HG03442 (cell line): ENCODE data around the gene VPS18.

ENCODE experiments used
- ATAC-seq: cut with Tn5 transposase; IDR thresholded peaks from one replicate; pipeline ENCODE4 v1.9.1; 2021; ENCODE audit warnings: mild to moderate bottlenecking, moderate library complexity; ENCODE audit not compliant: unreplicated experiment

Gene VPS18

GRCh38 chr15:40918799-40919392 lies 24.6 kb downstream of the VPS18 start:
- no peak for ATAC-seq

DNA sequence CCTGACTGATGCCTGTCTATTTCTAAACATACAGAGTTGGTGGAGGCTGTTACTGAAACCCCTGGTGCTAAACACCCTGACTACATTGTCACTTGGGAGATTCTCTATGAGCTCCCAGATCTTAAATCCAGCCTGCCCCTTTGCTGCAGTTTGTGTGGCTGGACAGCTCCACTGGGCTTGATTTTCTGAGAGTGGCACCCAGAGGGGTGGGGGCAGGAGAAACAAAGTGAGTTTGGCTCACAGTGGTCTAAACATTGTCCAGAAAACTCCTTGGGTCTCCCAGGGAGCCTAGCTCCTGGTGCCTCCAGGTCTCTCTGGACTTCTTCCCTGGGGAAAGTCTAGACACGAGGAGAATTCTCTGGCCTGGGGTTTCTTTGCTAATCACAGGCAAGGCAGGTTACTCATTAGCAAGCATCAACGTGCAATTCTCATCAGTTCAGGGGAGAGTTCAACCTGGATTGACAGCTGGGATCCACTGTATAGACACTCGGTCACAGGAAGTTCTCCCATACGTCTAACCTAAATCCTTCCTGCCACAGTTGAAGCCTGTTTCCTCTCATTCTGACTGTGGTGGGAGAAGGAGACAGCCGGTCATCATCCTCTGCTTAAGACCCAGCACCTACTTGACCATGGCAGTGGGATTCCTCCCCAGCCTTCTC lies 27.8 kb downstream of the VPS18 start:
- ATAC-seq: no peak

GRCh38 chr15:40922608-40923005 lies 28.4 kb downstream of the VPS18 start:
- no peak for ATAC-seq

- ATAC-seq: no peak
These were observed 29.3 kb downstream of the VPS18 start for GRCh38 chr15:40923551-40923950.

- ATAC-seq: no peak
These were observed 31.2 kb downstream of the VPS18 start for GRCh38 chr15:40925495-40925862.

DNA sequence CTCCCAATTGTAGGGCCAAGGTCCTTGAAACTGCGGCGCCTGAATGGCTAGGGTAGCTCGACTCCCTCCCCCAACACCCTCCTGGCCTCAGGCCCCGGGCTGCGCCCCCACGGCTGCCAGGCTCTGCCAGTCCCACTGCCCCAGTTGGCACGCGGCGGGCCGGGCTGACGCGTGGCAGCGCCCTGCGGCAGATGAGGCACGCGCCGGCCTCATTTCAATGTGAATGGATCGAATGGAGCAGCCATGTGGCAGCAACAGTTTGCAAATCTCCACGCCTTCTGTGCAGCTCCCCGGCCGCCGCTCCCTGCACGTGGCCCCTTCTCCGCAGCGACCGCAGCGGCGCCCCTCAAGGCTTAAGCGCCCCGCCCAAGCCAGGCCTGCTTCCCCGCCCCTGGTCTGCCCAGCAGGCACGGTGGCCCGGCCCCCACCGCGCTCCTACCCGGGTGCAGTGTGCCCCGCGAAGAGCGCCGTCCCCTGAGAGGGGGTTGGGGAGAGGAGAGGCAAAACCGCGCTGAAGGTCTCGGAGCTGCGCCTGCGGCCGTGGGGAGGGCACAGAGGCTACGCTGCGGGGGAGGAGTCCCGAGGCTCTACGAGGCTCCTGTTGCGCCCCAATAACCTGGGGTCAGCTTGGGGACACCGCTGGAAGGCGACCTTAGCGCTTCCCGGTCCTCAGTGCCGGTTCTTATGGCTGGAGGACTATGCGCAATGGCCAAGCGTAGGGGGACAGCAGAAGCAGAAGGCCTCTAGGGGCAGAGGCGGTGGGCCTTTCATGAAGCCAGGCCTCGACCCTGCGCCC lies 31.8 kb downstream of the VPS18 start:
- no peak for ATAC-seq

DNA sequence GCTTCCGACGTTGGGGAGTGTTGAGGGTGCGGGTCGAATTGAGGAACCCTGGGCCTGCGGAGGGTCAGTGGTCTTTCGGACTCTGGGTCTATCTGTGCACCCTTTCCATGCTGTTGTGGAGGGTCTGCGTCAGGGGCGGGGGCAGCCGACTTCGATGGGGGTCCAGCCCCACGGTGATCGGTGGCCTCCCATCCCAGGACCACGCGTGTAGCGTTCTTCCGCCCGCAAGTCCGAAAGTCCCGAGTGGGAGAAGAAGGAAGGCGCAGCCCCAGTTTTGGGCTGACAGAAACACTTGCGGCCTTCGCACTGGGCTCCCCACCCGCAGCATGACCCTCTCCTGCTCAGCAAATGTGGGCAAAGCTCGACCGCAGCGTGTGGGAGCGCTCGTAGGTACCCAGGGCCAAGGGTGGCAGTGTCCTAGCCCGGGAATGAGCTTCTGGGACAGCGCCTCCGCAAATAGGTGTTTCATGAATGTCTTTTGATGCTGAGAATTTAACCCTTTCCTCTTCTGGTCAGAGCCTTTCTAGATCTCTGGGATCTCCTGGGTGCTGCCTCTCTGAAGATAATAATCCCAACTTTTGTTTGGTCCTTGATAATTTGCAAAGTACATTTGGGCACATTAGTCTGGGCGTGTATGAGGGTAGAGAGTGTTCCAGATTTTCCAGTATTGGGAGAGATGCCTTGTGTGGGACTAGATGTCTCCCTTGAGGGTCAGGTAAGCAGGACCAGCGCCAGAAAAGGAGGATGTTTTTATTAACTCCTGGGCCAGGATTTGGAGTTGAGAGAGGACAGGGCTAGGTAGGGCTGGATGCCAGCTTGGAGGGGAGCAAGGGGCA lies 32.6 kb downstream of the VPS18 start:
- no peak for ATAC-seq

DNA sequence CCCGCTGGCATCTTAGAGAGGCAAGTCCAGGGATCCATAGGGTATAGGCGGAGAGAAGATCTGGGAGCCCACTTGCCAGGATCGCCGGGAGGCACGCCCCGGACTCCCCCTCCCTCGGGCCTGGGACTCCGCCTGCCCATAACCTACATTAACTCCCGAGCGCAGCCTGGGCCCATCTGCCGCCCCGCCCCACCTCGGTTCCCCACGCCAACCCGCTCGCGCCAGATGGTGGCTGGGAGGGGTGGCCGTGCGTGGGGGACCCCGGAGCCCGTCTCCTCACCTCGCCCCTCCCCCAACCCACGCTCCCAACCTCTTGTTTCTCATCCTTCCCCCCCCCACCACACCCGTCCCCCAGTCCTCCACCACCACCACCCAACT lies 33.2 kb downstream of the VPS18 start:
- no peak for ATAC-seq

GRCh38 chr15:40927873-40928806 lies 33.9 kb downstream of the VPS18 start:
- ATAC-seq: no peak

DNA sequence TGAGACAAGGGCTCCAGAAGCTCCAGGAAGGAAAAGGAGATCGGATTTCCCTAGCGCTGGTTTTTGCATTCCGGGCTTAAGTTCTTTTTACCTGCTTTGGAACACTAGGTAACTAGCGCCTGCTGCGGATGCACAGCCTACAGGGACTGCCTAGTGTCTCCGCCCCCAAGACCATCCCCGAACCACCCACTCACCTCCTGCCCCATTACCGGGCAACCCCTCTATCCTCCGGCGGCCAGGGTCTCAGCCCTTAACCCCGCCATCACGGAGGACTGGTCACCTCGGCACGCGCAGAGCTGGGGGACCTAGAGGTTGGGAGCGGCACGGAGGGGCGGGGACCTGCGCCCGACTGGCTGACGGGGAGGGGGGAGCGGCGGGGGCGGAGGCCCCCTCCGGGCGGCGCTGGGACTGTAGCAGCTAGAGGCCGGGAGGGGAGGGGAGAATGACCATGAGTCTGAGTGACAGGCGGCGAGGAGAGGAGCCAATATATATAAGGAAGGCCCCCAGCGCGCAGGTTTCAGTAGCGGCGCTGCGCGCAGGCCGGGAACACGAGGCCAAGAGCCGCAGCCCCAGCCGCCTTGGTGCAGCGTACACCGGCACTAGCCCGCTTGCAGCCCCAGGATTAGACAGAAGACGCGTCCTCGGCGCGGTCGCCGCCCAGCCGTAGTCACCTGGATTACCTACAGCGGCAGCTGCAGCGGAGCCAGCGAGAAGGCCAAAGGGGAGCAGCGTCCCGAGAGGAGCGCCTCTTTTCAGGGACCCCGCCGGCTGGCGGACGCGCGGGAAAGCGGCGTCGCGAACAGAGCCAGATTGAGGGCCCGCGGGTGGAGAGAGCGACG lies 34.8 kb downstream of the VPS18 start, which contains the start of gene DLL4:
Gene DLL4, plus strand, starts transcription at position 520 of the 839 bp plus-strand sequence. CDS start 329 bp downstream, outside the sequence.
- ATAC-seq: no peak

- ATAC-seq: no peak
These were observed 35.6 kb downstream of the VPS18 start for GRCh38 chr15:40929660-40930429.

- ATAC-seq: no peak
These were observed 36.4 kb downstream of the VPS18 start for GRCh38 chr15:40930430-40931299.

DNA sequence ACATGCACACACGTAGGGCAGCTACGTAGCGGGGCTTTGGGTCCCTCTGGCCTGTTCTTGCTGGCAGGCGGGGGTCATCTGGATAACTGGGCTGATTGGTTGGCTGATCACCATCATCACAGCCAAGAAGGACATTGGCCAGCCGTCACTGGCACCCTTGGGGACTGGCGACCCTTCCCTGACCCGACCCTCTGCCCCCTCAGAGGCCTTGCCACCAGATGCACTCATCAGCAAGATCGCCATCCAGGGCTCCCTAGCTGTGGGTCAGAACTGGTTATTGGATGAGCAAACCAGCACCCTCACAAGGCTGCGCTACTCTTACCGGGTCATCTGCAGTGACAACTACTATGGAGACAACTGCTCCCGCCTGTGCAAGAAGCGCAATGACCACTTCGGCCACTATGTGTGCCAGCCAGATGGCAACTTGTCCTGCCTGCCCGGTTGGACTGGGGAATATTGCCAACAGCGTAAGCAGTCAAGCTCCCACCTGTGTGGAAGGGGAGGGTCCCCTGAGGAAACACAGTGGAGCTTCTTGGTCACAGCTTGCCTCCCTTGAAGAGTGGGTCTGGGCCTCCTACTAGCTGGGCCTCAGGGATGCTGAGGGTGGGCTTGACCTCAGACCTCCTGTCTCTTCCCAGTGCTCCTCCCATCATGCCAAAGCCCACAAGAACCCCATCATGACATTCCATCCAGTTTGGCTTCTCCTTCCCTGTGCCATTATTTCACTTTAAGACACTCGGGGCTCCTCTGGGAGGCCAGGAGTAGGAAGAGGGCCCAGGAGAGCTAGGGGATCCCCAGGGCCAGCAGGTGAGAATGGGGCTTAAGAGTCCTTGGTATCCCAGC lies 37.3 kb downstream of the VPS18 start:
- no peak for ATAC-seq

GRCh38 chr15:40932156-40932555 lies 37.9 kb downstream of the VPS18 start:
- ATAC-seq: no peak

DNA sequence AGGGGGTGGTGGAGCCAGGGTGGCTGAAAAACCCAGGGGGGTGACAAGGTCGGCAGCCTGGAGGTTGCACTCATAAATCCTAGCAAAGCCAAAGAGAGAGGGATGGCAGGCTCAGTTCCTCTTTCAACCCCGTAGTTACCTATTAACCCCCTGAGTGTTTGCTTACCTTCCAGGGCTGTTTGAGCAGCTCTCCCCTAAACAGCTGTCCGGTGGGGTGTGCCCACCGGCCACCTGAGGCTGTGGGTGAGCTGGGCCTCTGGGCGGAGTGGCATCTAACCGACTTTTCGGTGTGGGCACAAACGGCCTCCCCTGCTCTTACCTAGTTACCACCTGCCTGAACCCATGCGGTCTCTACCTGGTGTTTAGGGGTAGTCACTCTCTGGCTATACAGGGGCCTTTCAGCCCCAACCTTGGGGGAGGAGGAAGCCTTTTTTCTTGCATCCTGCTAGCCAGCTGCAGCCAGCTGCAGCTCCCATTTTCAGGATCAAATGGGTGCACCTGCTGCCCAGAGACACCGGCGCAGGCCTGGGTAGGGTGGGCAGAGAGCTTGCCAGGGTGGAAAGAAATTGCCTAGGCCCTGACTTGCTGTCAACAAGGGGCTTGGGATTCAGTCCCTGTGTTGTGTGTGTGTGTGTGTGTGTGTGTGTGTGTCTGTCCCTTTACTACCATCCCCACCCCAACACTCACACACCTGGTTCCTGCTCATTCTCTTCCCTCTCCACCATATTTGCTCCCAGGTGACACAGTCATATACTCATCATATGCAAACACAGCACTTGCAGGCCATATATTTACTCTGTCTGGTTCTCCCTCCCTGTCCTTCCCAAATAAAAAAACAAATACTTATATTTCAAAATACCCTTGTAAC lies 38.6 kb downstream of the VPS18 start:
- ATAC-seq: no peak

- no peak for ATAC-seq
These were observed 39.3 kb downstream of the VPS18 start for GRCh38 chr15:40933517-40933902.
